ENCODE data around the gene OGFR.

OGFR gene

GRCh38 chr20:62804627-62805154 is at the start of gene OGFR:
OGFR (plus strand) TSS chr20:62804835; CDS start chr20:62804860, 25 bp downstream.
- peak; percentile 52 for DNase-seq

- no peak for DNase-seq
These were observed 49.7 kb upstream of the OGFR start for GRCh38 chr20:62754991-62755356.

GRCh38 chr20:62755817-62756724 is 48.6 kb upstream of the OGFR start:
- no peak for DNase-seq

- no peak for DNase-seq
These were observed 46.3 kb upstream of the OGFR start for GRCh38 chr20:62758226-62758912.

- DNase-seq = no peak
These were observed 44.6 kb upstream of the OGFR start for GRCh38 chr20:62759981-62760431.

- no peak for DNase-seq
These were observed 44.2 kb upstream of the OGFR start for GRCh38 chr20:62760471-62760855.

GRCh38 chr20:62760856-62761758 is 43.5 kb upstream of the OGFR start:
- DNase-seq = no peak

GRCh38 chr20:62761759-62762131 is 42.9 kb upstream of the OGFR start:
- no peak for DNase-seq

- no peak for DNase-seq
These were observed 42.3 kb upstream of the OGFR start for GRCh38 chr20:62762376-62762775.

GRCh38 chr20:62762801-62763368 is 41.8 kb upstream of the OGFR start:
- DNase-seq = no peak

GRCh38 chr20:62763404-62763803 is 41.2 kb upstream of the OGFR start:
- DNase-seq = no peak

GRCh38 chr20:62764156-62764935 is 40.3 kb upstream of the OGFR start:
- no peak for DNase-seq

- no peak for DNase-seq
These were observed 39.6 kb upstream of the OGFR start for GRCh38 chr20:62765021-62765420.

GRCh38 chr20:62765432-62766070 is 39.1 kb upstream of the OGFR start:
- DNase-seq = no peak

- DNase-seq = no peak
These were observed 38.6 kb upstream of the OGFR start for GRCh38 chr20:62766071-62766450.

GRCh38 chr20:62766716-62767115 is 37.9 kb upstream of the OGFR start:
- no peak for DNase-seq

- DNase-seq = no peak
These were observed 36.4 kb upstream of the OGFR start for GRCh38 chr20:62768234-62768546.

GRCh38 chr20:62768551-62769287 is 35.9 kb upstream of the OGFR start:
- DNase-seq = no peak

GRCh38 chr20:62769346-62770071 is 35.1 kb upstream of the OGFR start:
- DNase-seq = no peak
